D721Med (cell line): ENCODE data around the gene BPIFB6.

Experiments used
- DNase-seq: peaks from one replicate; pipeline ENCODE4 v3.0.0; 2011; ENCODE audit warnings: low spot score; ENCODE audit not compliant: insufficient read length
- FAIRE-seq: peaks from 2 replicates; lab custom pipeline; 2011; peaks lifted over from hg19 to GRCh38; lab: Jason Lieb, UNC
- TF ChIP-seq, protein P1 (sequence below): IDR thresholded peaks from 2 replicates; pipeline ENCODE4 v1.5.1; 2012; ENCODE audit warnings: mild to moderate bottlenecking, control low read depth; ENCODE audit not compliant: insufficient read depth; ENCODE audit errors: missing control alignments

Gene BPIFB6

DNA sequence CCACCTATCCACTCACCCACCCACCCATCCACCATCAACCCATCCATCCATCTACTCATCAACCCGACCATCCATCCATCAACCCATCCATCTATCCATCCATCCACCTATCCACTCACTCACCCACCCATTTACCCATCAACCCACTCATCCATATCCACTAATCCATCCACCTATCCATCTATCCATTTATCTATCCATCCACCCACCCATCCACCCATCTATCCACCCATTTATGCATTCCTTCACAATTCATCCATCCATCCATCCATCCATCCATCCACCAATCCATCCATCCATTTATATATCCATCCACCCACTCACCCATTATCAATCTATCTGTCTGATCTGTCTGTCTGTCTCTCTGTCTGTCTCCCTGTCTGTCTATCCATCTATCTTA lies 62.1 kb downstream of the BPIFB6 start:
- no peak for DNase-seq
- no peak for FAIRE-seq
- TF ChIP-seq, protein P1, sequence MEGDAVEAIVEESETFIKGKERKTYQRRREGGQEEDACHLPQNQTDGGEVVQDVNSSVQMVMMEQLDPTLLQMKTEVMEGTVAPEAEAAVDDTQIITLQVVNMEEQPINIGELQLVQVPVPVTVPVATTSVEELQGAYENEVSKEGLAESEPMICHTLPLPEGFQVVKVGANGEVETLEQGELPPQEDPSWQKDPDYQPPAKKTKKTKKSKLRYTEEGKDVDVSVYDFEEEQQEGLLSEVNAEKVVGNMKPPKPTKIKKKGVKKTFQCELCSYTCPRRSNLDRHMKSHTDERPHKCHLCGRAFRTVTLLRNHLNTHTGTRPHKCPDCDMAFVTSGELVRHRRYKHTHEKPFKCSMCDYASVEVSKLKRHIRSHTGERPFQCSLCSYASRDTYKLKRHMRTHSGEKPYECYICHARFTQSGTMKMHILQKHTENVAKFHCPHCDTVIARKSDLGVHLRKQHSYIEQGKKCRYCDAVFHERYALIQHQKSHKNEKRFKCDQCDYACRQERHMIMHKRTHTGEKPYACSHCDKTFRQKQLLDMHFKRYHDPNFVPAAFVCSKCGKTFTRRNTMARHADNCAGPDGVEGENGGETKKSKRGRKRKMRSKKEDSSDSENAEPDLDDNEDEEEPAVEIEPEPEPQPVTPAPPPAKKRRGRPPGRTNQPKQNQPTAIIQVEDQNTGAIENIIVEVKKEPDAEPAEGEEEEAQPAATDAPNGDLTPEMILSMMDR = no peak
